Ureter (tissue), 1 donor: Measurements from ENCODE around the gene SRGAP3. TPM values are rescaled to one million over a fixed set of nuclear protein-coding genes. Genes with fewer than 3 reads are reported as not detected.

Experiments used
- DNase-seq: peaks from one replicate; pipeline ENCODE4 v3.0.0-alpha.2; 2020; ENCODE audit warnings: low spot score
- total RNA-seq: library from RNA; stranded (reverse); gene quantifications from one replicate; pipeline ENCODE4 v1.2.4, GENCODE V29; 2023
- donor health status: DM: yes; HTN: yes; CAD: no.

The SRGAP3 gene
- total RNA-seq, 1 donor from 2014 or later, result 51.2 TPM

- no peak for DNase-seq
Measured at GRCh38 chr3:9253327-9253726, 3.9 kb upstream of the SRGAP3 start.

- no peak for DNase-seq
Measured at GRCh38 chr3:9251055-9251786, 1.8 kb upstream of the SRGAP3 start.

GRCh38 chr3:9250236-9250635, 790 bp upstream of the SRGAP3 start:
- DNase-seq, result no peak

- peak; percentile 66 for DNase-seq
Measured at GRCh38 chr3:9248522-9249271, 749 bp downstream of the SRGAP3 start.

- DNase-seq, result no peak
Measured at GRCh38 chr3:9247941-9248521, 1.4 kb downstream of the SRGAP3 start.

DNA sequence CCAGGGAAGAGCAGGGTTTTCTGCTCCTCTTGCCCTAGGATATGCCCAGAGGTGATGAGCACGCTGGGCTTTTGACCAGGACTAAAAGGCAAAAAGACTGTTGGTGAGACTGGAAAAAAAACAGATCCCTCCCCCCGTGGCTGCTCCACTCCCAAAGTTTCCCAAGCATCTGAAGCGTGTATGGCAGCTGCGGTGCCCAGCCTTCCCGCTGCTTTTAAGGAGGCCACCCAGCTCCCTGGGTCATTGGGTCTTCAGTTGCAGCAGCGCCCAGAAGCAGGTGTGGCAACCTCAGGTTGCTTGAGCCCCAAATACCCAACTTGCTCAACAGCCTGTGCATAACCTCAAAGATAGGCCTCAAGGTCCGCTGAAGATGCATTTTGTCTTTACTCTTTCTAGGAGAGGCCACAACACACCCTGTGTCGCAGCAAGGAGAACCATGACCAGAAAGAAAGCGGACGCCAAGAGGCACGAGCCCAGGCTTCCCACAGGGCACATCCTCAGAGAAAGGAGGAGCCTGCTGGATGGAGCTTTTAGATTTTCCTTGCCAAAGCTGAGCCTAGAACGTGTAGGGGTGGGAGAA, 2.0 kb downstream of the SRGAP3 start:
- DNase-seq, result no peak

- no peak for DNase-seq
Measured at GRCh38 chr3:9246189-9246588, 3.3 kb downstream of the SRGAP3 start.

DNA sequence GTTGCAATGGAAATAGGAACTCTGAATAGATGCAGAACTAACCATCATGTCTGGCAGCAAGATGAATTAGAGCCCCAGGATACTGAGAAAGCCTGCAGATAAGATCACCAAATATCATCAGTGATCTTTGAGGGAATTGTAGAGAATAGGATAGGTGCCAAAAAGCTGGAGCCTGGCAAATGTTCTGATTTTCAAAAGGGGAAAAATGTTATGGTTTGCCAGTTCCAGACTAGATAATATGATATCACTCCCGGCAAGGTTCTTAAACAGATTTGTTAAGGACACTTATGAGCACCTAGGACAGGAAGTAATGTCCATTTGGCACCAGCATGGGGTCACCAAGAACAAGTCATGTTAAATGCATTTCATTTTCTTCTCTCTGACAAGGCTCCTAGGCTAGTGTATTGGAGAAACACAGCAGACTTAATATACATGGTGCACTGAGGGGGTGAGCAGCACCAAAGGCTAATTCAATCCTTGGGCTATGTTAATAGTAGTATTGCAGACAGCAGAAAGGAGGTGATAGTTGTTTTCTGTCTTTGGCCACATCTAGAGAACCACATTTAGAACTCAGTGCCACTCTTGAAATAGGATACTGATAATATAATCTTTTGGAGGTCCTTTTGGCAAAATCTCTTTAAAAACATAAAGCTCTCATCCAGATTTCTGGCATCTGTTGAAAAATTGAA, 4.8 kb downstream of the SRGAP3 start:
- DNase-seq, result no peak

DNA sequence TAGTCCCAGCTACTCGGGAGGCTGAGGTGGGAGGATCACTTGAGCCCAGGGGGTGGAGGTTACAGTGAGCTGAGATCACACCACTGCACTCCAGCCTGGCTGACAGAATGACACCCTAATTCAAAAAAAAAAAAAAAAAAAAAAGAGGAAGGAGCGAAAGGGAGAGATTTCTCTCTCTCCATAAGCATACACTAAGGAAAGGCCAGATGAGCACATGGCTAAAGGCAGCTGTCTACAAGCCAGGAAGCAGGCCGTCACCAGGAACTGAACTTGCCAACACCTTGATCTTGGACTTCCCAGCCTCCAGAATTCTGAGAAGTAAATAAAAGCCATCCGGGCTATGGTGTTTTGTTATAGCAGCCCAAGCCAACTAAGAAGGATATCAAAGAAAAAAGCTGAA, 7.5 kb downstream of the SRGAP3 start:
- DNase-seq, result no peak

GRCh38 chr3:9239680-9240079, 9.8 kb downstream of the SRGAP3 start:
- DNase-seq, result no peak

DNA sequence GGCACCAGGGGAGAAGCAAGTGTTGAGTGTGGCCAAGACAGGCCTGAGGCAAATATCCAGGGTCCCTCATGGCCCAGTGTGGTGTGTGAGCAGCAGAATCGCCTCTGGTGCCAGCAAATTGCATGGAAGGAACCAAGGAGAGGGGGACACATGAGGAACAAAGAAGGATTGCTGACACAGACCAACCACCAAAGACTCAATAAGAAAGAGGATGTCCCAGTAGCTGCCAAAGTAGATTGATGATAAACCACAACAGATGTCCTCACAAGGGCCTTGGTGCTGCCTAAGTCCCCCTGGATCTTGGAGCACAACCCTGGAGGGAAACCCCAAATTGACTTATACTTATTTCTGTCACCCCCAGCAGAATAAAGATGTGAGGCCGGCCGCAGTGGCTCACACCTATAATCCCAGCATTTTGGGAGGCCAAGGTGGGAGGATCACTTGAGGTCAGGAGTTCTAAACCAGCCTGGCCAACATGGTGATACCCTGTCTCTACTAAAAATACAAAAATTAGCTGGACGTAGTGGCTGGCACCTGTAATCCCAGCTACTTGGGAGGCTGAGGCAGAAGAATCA, 10.6 kb downstream of the SRGAP3 start:
- no peak for DNase-seq

DNA sequence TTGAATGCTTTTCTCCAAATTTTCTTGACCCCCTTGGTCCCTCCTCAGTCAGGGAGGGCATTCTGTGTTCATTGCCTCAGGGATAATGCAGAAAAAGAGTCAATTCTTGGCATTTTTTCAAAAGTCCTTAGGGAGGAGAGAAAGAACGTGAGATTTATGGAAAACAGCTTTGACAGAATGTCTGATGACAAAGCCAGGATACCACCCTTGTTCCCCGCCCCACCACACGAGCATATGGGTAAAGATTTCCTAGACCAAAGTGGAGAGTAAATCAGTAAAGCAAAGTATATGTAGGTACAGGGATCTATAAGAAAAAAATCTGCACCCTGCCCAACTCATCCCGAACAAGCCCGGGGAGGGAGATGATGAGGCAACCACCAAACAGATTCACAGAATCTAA, 11.2 kb downstream of the SRGAP3 start:
- no peak for DNase-seq

DNA sequence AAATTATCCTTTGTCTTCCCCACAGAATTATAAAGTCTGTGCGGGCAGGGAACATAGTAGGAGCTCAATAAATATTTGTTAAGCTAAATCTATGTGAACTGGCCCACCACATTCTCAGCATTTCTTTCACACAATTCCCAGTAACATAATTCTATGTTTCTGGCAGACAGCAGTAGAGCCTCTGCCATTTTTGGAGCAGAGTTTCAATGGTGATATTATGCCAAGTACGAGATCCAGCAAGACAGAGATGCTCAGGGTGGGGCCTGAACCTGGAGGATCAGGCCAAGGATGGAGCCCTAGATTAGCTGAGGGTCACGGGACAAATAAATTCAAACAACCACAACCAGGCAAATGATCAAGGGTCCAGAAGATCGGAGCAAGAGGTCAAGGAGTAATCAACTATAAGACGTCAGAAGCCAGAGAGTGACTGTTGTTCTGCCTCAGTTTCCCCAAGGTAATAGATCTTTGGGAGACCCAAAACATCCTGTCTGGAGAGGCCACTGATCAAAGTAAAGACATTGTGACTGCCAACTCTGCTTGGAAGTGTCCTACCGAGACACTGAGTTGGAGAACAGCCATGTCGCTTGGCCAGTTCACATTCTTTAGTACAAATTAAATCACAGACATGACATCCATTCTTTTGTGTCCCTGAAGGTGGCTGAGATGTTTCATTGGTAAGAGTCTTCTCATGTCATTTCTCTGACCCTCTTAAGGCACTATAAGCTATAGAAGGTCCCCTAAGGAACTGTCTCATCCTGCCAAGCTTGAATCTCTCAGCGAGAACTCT, 15.4 kb downstream of the SRGAP3 start:
- DNase-seq, result no peak

DNA sequence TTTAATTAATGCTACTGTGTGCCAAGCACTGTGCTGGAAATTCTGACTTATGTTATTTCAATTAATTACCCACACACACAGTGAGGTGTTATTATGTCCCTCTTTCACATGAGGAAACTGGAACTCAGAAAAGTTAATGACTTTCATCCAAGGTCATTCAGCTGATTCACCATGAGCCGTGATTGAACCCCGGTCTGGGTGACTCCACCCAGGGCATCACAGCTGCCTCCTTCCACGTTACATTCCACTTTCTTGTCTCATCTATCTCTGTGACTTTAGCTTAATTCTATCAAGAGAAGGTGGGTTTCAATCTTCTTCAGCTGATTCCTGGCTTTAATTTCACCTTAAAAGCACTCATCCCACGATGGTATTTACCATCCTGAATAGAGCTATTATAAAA, 16.3 kb downstream of the SRGAP3 start:
- DNase-seq, result no peak

DNA sequence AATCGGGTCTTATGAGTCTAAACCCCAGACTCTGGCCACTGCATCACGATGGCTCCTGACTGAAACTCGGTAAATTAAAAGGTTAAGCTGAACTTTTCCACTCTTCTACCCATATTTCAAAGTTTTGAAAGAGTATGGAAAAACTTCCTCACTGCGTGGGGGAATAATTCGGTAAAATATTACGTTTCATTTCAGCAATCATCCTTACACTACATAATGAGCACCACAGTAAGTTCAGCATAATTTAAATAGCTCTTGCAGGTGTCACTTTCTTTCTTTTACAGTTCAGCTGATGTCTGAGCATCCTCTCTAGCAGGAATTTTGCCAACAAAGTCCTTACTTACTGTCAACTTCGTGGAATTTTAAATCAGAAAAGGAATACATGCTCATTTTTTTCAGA, 17.5 kb downstream of the SRGAP3 start:
- no peak for DNase-seq

GRCh38 chr3:9231471-9231870, 18.0 kb downstream of the SRGAP3 start:
- DNase-seq, result no peak

- no peak for DNase-seq
Measured at GRCh38 chr3:9231006-9231405, 18.4 kb downstream of the SRGAP3 start.

- DNase-seq, result no peak
Measured at GRCh38 chr3:9230596-9230995, 18.9 kb downstream of the SRGAP3 start.

DNA sequence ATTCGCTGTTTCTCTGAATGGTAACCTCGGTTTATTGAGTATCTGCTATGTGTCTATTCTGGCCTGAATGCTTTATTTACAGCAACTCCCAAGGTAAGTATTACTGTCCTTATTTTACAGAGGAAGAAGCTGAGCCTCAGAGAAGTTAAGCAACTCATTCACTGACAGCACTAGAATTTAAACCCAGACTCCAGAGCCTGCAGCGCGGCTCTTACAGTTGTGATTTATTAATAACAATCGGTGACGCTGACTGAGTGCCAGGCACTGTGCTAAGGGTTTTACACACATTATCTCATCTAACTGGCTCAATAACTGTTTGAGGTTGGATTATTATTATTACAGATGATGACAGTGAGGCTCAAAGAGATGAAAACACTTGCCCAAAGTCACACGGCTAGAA, 19.6 kb downstream of the SRGAP3 start:
- DNase-seq, result no peak

- DNase-seq, result no peak
Measured at GRCh38 chr3:9229325-9229724, 20.1 kb downstream of the SRGAP3 start.

GRCh38 chr3:9226326-9226725, 23.1 kb downstream of the SRGAP3 start:
- no peak for DNase-seq
